Measurements from ENCODE around the gene VTI1A. TPM values are rescaled to one million over a fixed set of nuclear protein-coding genes. Genes with fewer than 3 reads are reported as not detected.
"Not testable (repeated sequence)": the region's sequence is repeated elsewhere in the genome, so short reads cannot be mapped to it uniquely, and the experiment has no call there.

Gene VTI1A
- total RNA-seq, 2 donors from 2014 or later, result 34.1 to 38.6 TPM

- Histone ChIP-seq H3K9me3 (no peaks in the 10 kb centered on the region), H3K36me3 (no peaks in the 10 kb centered on the region), H3K4me3 (no peak overlapping the region), H3K4me1 (no peaks in the 10 kb centered on the region), H3K9ac (ENCODE audit: low read depth in 2 of 2, low read length in 2 of 2) (no peak overlapping the region), H3K27ac (no peak overlapping the region), H3K27me3 (no peaks in the 10 kb centered on the region)
- no peak for DNase-seq
- intact Hi-C loops (cut with DNase I), result no loop called here
- TF ChIP-seq CTCF (IDR thresholded peaks at IDR 0.05), result no peak
These were observed 140.7 kb downstream of the VTI1A start for GRCh38 chr10:112587729-112588128.

- DNase-seq, result no peak
- H3K27me3 ChIP-seq, result no peaks in the 10 kb centered on the region
- no peak overlapping the region for H3K9ac ChIP-seq (ENCODE audit: low read depth in 2 of 2, low read length in 2 of 2)
- intact Hi-C loops (cut with DNase I), result no loop called here
- H3K4me1 ChIP-seq, result no peaks in the 10 kb centered on the region
- H3K27ac ChIP-seq, result no peak overlapping the region
- H3K9me3 ChIP-seq, result no peaks in the 10 kb centered on the region
- no peaks in the 10 kb centered on the region for H3K36me3 ChIP-seq
- no peak for TF ChIP-seq CTCF (IDR thresholded peaks at IDR 0.05)
- H3K4me3 ChIP-seq, result no peak overlapping the region
These were observed 141.4 kb downstream of the VTI1A start for GRCh38 chr10:112588225-112588990.

GRCh38 chr10:112589081-112589480 lies 142.1 kb downstream of the VTI1A start:
- Histone ChIP-seq H3K4me1 (no peaks in the 10 kb centered on the region), H3K27ac (no peak overlapping the region), H3K9me3 (no peaks in the 10 kb centered on the region), H3K9ac (ENCODE audit: low read depth in 2 of 2, low read length in 2 of 2) (no peak overlapping the region), H3K4me3 (no peak overlapping the region), H3K27me3 (no peaks in the 10 kb centered on the region), H3K36me3 (no peaks in the 10 kb centered on the region)
- no peak for TF ChIP-seq CTCF (IDR thresholded peaks at IDR 0.05)
- no peak for DNase-seq
- intact Hi-C loops (cut with DNase I), result no loop called here

GRCh38 chr10:112590786-112591185 lies 143.8 kb downstream of the VTI1A start:
- H3K9ac ChIP-seq (ENCODE audit: low read depth in 2 of 2, low read length in 2 of 2); H3K27ac ChIP-seq; H3K4me1 ChIP-seq; intact Hi-C loops (cut with DNase I); DNase-seq; H3K27me3 ChIP-seq; H3K9me3 ChIP-seq; H3K4me3 ChIP-seq; H3K36me3 ChIP-seq: not testable (repeated sequence)

GRCh38 chr10:112593023-112593422 lies 146.0 kb downstream of the VTI1A start:
- no peak for TF ChIP-seq CTCF (IDR thresholded peaks at IDR 0.05)
- Histone ChIP-seq H3K4me1 (no peaks in the 10 kb centered on the region), H3K36me3 (no peaks in the 10 kb centered on the region), H3K4me3 (no peak overlapping the region), H3K27ac (no peak overlapping the region), H3K9ac (ENCODE audit: low read depth in 2 of 2, low read length in 2 of 2) (no peak overlapping the region), H3K9me3 (no peaks in the 10 kb centered on the region), H3K27me3 (no peaks in the 10 kb centered on the region)
- no peak for DNase-seq
- intact Hi-C loops (cut with DNase I), result no loop called here
